Putamen (tissue), 1 donor: ENCODE measurements around the gene SHISA8.
A peak's percentile ranks its signal among the peaks of the same experiment; 100 is the strongest.
"Not testable (repeated sequence)": the region's sequence is repeated elsewhere in the genome, so short reads cannot be mapped to it uniquely, and the experiment has no call there.

ENCODE experiments used
- DNase-seq: peaks from one replicate; pipeline ENCODE4 v3.0.0-alpha.2; 2016; ENCODE audit warnings: low spot score

The SHISA8 gene

GRCh38 chr22:41915035-41915785 lies at the start of gene SHISA8:
Gene SHISA8 (minus strand): TSS chr22:41915074. CDS start chr22:41914667, 407 bp downstream.
- DNase-seq = no peak

GRCh38 chr22:41964112-41964491 lies 49.2 kb upstream of the SHISA8 start:
- no peak for DNase-seq

GRCh38 chr22:41963453-41964111 lies 48.7 kb upstream of the SHISA8 start:
- DNase-seq = peak; percentile 81

- no peak for DNase-seq
These were observed 43.2 kb upstream of the SHISA8 start for GRCh38 chr22:41957941-41958556.

- DNase-seq = no peak
These were observed 37.8 kb upstream of the SHISA8 start for GRCh38 chr22:41952713-41953112.

- DNase-seq = peak; percentile 89
These were observed 37.1 kb upstream of the SHISA8 start, which contains the start of gene SMIM45 for GRCh38 chr22:41951898-41952474. Gene SMIM45 (plus strand): TSS chr22:41952150.

- DNase-seq = no peak
These were observed 34.6 kb upstream of the SHISA8 start for GRCh38 chr22:41949297-41949965.

- DNase-seq = not testable (repeated sequence)
These were observed 34.0 kb upstream of the SHISA8 start for GRCh38 chr22:41948928-41949296.

- no peak for DNase-seq
These were observed 33.3 kb upstream of the SHISA8 start for GRCh38 chr22:41948142-41948541.

- DNase-seq = no peak
These were observed 32.7 kb upstream of the SHISA8 start for GRCh38 chr22:41947424-41948080.

GRCh38 chr22:41946629-41947423 lies 32.0 kb upstream of the SHISA8 start, which contains the start of gene CENPM:
Gene CENPM (minus strand): TSS chr22:41947152. CDS start chr22:41947076, 76 bp downstream.
- peak; percentile 90 for DNase-seq

- peak; percentile 40 for DNase-seq
These were observed 28.9 kb upstream of the SHISA8 start for GRCh38 chr22:41943661-41944209.

GRCh38 chr22:41940832-41941765 lies 26.2 kb upstream of the SHISA8 start:
- DNase-seq = peak; percentile 83

GRCh38 chr22:41939981-41940831 lies 25.3 kb upstream of the SHISA8 start:
- no peak for DNase-seq

GRCh38 chr22:41936894-41937169 lies 22.0 kb upstream of the SHISA8 start:
- no peak for DNase-seq

- DNase-seq = no peak
These were observed 20.6 kb upstream of the SHISA8 start for GRCh38 chr22:41935509-41935908.

- DNase-seq = no peak
These were observed 20.1 kb upstream of the SHISA8 start for GRCh38 chr22:41935015-41935351.

- no peak for DNase-seq
These were observed 19.6 kb upstream of the SHISA8 start for GRCh38 chr22:41934284-41935014.
